Fibroblast of mammary gland (primary cell): ENCODE measurements around the gene MAMDC4.
"Not testable (repeated sequence)": the region's sequence is repeated elsewhere in the genome, so short reads cannot be mapped to it uniquely, and the experiment has no call there.

Source experiments
- DNase-seq: peaks from one replicate; pipeline ENCODE4 v3.0.0-alpha.2; 2010; ENCODE audit warnings: low read depth
- H3K4me3 ChIP-seq: 2 replicates; pipeline ENCODE4 v1.5.1; 2011; ENCODE audit warnings: low read depth, mild to moderate bottlenecking, low read length, moderate library complexity; ENCODE audit not compliant: control insufficient read depth
- TF ChIP-seq, protein P1 (sequence below): conservative IDR thresholded peaks from 2 replicates; pipeline ENCODE4 v1.5.1; 2011; ENCODE audit warnings: low read depth, low read length, inconsistent platforms; ENCODE audit not compliant: control insufficient read depth, insufficient read depth

Gene MAMDC4

DNA sequence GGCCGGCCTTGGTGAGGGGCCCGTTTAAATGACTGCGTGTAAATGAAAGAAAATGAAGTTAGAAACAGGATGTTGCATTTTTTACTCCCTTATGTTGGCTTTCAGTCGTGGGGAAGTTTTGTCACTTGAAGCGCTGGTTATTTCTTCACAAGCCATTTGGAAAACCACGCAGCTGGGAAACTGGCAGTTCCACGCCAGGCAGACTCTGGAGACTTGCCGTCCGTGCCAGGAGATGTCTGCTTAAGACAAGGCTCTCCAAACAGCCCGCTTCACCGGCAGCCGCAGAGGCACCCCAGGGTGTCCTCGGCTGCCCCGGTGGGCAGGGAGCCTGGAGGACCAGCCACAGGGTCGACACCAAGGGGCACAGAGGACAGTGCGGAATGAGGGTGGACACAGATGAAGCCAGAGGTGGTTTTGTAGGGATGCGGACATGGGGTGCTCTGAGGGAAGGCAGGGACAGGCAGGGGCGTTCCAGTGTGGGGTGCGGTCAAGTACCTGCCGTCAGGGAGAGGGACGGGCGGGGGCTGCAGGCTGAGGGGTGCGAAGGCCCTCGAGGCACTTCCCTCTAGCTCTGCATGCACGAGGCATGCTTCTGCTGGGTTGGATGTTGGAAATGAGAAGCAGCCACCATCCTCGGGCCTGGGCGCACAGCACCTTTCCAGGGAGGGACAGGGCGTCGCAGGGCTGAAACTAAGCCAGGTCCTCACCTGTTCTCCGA is 21.0 kb upstream of the MAMDC4 start:
- no peak for DNase-seq
- TF ChIP-seq, protein P1, sequence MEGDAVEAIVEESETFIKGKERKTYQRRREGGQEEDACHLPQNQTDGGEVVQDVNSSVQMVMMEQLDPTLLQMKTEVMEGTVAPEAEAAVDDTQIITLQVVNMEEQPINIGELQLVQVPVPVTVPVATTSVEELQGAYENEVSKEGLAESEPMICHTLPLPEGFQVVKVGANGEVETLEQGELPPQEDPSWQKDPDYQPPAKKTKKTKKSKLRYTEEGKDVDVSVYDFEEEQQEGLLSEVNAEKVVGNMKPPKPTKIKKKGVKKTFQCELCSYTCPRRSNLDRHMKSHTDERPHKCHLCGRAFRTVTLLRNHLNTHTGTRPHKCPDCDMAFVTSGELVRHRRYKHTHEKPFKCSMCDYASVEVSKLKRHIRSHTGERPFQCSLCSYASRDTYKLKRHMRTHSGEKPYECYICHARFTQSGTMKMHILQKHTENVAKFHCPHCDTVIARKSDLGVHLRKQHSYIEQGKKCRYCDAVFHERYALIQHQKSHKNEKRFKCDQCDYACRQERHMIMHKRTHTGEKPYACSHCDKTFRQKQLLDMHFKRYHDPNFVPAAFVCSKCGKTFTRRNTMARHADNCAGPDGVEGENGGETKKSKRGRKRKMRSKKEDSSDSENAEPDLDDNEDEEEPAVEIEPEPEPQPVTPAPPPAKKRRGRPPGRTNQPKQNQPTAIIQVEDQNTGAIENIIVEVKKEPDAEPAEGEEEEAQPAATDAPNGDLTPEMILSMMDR = no peak

DNA sequence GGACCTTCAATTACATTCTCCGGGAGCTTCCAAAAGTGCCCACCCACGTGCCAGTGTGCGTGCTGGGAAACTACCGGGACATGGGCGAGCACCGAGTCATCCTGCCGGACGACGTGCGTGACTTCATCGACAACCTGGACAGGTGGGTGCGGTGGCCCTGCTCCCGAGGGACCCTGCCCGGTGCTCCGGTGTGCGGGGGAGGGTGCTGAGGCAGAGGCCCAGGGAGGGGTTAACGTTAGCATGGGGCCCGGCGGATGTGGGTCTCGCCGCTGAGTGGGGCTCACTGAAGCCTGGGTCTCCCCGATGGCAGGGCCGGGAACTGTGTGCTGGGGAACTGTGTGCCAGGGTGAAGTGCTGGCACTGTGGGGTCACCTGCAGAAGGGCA is 20.4 kb upstream of the MAMDC4 start:
- H3K4me3 ChIP-seq = no peak overlapping the region
- no peak for DNase-seq
- TF ChIP-seq, protein P1 = no peak

More for the DNA sequence above, 21.0 kb upstream of the MAMDC4 start:
- no peak overlapping the region for H3K4me3 ChIP-seq

DNA sequence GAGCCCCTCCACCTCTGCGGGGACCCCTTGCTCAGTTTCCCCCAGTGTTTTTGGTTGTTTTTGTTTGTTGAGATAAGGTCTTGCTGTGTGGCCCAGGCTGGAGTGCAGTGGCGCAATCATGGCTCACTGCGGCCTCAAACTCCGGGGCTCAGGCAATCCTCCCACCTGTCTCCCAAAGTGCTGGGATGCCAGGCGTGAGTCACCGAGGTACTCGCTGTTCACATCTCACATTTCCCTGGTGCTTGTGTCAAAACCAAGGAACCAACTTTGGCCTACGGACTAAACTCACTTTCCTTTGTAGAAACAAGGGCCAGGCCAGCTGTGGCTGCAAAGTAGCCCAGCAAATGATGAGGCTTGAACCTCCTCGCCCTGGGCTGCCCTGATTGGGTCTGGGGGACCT is 19.6 kb upstream of the MAMDC4 start:
- TF ChIP-seq, protein P1 = no peak
- DNase-seq = no peak
- no peak overlapping the region for H3K4me3 ChIP-seq

DNA sequence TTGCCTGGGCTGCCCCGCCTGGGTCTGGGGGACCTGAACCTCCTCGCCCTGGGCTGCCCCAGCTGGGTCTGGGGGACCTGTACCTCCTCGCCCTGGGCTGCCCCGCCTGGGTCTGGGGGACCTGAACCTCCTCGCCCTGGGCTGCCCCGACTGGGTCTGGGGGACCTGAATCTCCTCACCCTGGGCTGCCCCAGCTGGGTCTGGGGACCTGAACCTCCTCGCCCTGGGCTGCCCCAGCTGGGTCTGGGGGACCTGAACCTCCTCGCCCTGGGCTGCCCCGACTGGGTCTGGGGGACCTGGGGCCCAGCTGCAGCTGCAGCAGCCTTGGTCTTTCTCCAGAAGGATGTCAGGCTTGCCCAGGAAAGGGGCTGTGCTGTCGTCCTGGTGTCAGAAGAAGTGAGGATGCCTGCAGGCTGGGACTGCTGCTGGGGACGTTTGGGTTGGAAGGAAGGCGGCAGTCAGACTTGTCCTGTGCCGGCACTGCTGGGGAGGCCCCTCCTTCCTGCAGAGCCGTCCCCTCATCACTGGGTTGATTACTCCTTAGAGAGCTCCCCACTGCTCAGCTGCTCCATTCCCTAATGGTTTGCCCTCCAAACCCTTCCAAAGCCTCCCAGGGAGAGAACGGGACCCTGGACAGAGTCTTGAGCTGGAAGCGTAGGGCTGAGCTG is 18.6 kb upstream of the MAMDC4 start:
- not testable (repeated sequence) for H3K4me3 ChIP-seq, DNase-seq

DNA sequence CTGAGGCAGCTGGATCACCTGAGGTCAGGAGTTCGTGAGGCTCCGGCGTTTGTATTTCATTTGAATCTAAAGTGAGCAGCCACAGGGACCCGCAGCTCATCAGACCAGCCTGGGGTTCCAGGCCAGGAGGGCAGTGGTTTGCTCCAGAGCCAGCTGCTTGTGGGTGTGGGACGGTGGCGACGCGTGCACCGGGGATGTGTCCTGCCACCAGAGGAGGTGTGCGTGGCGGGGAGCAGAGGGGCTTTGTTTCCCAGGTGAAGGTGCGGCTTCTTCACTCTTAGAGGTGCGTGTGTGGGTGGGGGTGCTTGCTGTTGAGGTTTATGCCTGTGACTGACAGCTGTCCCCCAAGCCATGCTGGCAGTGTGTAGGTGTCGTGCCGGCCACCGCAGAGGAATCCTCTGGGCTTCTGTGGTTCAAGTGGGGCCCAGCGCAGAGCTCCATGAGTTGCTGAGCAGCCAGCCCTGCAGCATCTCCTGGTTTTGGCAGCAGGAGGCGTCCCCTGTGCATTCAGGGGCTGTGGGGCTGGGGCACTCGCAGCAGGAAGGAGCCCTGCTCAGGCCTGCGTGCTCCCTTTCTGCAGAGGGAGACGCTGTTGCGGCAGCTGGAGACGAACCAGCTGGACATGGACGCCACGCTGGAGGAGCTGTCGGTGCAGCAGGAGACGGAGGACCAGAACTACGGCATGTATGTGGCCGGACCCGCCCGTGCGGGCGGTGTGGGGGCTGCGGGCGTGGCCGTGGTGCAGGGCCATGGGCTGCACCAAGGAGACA is 16.8 kb upstream of the MAMDC4 start:
- TF ChIP-seq, protein P1 = no peak
- DNase-seq = no peak
- no peak overlapping the region for H3K4me3 ChIP-seq

DNA sequence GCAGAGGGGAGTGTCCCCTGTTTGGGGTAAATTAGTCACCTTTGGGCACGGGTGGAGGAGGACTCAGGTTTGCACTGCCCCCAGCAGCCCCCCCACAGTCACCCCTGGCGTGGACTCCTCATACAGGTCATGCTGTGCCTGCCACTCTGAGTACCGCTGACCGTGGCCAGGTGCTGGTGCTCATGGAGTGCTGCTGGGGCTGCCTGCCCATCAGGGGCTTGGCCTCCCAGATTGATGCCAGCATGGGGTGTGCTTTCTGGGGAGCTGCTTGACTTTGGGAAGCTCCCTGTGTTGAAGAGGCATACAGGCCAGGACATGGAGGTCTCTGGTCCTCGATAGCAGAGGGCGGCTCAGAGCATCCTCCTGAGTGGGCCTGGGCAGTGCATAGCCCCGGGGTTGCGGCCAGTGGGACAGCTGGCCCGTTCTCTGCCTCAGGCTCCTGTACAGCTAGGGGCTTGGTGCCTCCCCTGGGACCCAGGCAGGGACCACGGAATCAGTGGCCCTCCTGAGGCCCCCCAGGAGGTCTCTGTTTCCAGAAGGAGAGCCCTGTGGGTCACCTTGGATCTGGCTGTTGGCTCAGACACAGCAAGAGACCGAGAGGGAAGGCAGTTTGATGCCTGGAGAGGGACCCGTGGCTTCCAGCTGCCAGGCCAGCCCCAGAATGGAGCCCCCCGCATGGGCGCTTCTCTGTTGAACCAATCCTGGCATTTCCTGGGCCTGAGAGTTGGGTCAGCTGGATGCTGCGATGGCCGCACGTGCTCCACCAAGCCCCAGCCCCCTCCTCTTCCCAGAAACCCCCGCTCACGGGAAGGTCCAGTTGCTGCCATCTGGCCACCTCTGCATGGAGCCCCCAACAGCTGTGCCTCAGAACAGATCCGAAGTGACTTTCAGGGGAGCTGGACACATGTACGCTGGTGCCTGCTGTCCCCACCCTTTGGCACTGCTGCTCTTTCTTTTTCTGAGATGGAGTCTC is 15.9 kb upstream of the MAMDC4 start:
- no peak overlapping the region for H3K4me3 ChIP-seq
- TF ChIP-seq, protein P1 = no peak
- DNase-seq = no peak
